SK-N-SH (cell line): ENCODE results near the gene AK2.

Experiments used
- CTCF ChIP-seq: fragments of 200-600 bp; sonication (generic); IDR thresholded peaks from 2 replicates; pipeline ENCODE4 v1.6.1; 2017; ENCODE audit warnings: antibody characterized with exemption, mild to moderate bottlenecking, moderate library complexity
- EP300 ChIP-seq, 2 experiments: IDR thresholded peaks; 2 replicates each; pipeline versions ENCODE4 v1.4.0 to v1.6.1; 2012; ENCODE audit warnings: borderline replicate concordance in 1 of 2, low read depth in 1 of 2, low read length in 1 of 2
- EZH2phosphoT487 ChIP-seq: fragments of 200-600 bp; sonication (generic); IDR thresholded peaks from 2 replicates; pipeline ENCODE4 v1.6.1; 2017; ENCODE audit warnings: low read depth, mixed run types, mild to moderate bottlenecking, antibody characterized with exemption, moderate library complexity, borderline replicate concordance
- FOXM1 ChIP-seq: IDR thresholded peaks from 2 replicates; pipeline ENCODE4 v1.4.0; 2012; ENCODE audit warnings: low read depth, mild to moderate bottlenecking
- JUND ChIP-seq: IDR thresholded peaks from 2 replicates; pipeline ENCODE4 v1.4.0; 2012
- MAX ChIP-seq: IDR thresholded peaks from 2 replicates; pipeline ENCODE4 v1.4.0; 2012; ENCODE audit warnings: low read depth
- NFIC ChIP-seq: IDR thresholded peaks from 2 replicates; pipeline ENCODE4 v1.4.0; 2012; ENCODE audit warnings: borderline replicate concordance
- POLR2AphosphoS5 ChIP-seq: IDR thresholded peaks from 2 replicates; pipeline ENCODE4 v1.6.1; 2012; ENCODE audit warnings: low read depth, low read length
- RCOR1 ChIP-seq: fragments of 150-350 bp; IDR thresholded peaks from 2 replicates; pipeline ENCODE4 v1.6.1; 2017; ENCODE audit warnings: antibody characterized with exemption, low read length
- REST ChIP-seq: IDR thresholded peaks from 2 replicates; pipeline ENCODE4 v1.6.1; 2012; ENCODE audit warnings: mild to moderate bottlenecking, low read depth, low read length, moderate library complexity
- RFX5 ChIP-seq: IDR thresholded peaks from 2 replicates; pipeline ENCODE4 v1.6.1; 2012; ENCODE audit warnings: mild to moderate bottlenecking, improper control_type of control experiment, low read length
- USF2 ChIP-seq: fragments of 150-350 bp; IDR thresholded peaks from 2 replicates; pipeline ENCODE4 v1.6.1; 2017; ENCODE audit warnings: antibody characterized with exemption, low read length, low read depth, borderline replicate concordance
- YY1 ChIP-seq: IDR thresholded peaks from 2 replicates; pipeline ENCODE4 v1.4.0; 2012; ENCODE audit warnings: low read depth, mild to moderate bottlenecking
- ZBTB33 ChIP-seq: IDR thresholded peaks from 2 replicates; pipeline ENCODE4 v1.4.0; 2012; ENCODE audit warnings: low read depth, borderline replicate concordance

- TF ChIP-seq CTCF = no peak
- TF ChIP-seq FOXM1 = no peak
- no peak for TF ChIP-seq NFIC
- TF ChIP-seq YY1 = no peak
- no peak for TF ChIP-seq JUND
- no peak for TF ChIP-seq MAX
- TF ChIP-seq ZBTB33 = no peak
- no peak for TF ChIP-seq POLR2AphosphoS5
- TF ChIP-seq RFX5 = no peak
- TF ChIP-seq EZH2phosphoT487 = no peak
- TF ChIP-seq REST = no peak
- TF ChIP-seq USF2 = no peak
- no peak for TF ChIP-seq RCOR1
- no peak for TF ChIP-seq EP300 (IDR thresholded peaks at IDR 0.05; ENCODE audit: borderline replicate concordance in 1 of 2, low read depth in 1 of 2, low read length in 1 of 2)
These were observed 7.5 kb downstream of the AK2 start for GRCh38 chr1:33029209-33029608.
